NCI-H748 (cell line): ENCODE results near the gene SLC15A1.
"Not testable (repeated sequence)": the region's sequence is repeated elsewhere in the genome, so short reads cannot be mapped to it uniquely, and the experiment has no call there.

Experiments used
- DNase-seq: peaks from one replicate; lab custom pipeline; 2025; ENCODE audit not compliant: unreplicated experiment; lab: John Stamatoyannopoulos, UW

Gene SLC15A1

DNA sequence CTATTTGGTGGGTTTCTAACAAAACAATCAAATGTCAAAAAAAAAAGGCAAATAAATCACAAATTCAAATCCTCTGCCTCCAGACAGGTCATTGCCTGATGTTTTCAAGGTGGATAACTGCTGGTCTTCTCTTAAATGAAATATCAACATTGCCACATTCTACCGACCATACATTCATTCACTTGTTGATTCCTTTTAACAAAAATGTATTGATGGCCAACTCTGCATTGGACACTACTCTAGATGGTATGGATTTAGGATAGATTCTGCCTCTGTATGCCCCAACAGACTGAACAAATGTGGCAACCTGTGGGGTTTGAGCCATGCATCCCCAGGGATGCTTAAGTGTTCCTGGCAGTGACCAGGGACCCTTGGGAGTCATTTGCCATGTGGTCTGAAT, 88.0 kb downstream of the SLC15A1 start:
- DNase-seq = no peak

DNA sequence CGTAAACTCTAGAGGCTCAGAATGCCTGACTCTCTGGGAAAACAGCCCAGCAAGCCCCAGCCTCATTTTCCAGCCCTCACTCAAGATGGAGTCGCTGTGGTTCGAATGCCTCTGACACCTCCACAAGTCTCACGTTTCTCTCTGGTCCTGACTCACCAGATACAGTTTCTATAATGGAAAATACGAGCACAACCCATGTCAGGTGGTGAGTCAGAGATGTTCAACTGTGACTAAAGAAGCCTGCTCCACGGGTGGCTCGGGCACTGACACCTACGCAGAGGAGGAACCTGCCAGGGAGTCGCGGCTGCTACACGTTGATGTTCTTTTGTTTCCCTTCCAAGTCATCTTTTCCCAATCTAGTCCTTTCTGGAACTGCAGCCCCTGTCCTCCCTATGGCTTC, 88.4 kb downstream of the SLC15A1 start:
- DNase-seq = no peak

DNA sequence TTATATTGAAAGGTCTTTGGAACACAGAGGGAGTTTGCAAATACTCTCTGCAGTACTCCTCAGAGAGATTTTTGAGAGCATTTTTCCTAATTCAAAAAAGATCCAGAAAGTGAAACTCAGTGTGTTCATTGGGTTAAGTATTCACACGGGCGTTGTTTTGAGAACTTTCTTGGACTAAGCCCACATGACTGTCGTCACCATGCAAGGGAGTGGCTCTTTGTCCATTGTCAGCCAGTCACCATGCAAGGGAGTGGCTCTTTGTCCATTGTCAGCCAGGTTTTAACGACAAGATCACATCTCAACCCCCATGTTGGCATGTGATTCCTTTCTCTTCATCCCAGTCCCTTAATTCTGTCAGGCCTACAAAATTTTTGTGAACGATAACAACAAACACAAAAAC, 94.3 kb downstream of the SLC15A1 start:
- peak; percentile 27 for DNase-seq

DNA sequence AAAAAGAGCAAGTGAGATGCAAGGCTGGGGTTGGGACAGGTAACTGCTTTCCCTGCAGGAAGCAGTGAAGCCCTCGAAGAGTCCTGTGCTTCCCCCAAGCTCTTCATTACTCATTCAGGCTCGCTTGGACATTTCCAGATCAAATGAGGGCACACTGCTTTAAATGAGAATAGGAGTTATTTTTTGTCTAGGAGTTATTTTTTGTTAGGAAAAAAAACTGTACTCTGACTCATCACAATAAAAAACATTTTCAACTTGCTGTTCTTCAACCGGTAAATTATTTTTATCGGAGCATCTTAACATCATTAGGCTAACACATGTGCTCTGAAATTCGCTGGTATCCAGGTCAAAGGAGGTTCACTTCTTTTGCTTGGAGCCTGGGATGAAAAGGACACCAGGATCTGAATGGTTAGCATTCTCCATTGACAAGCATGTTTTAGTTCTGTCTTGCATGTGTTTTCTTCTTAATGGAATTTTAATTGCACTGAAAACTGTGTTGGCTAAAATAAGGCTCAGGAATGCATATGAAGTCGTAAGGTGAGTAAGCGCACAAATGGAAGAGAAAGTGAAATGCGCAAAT, 94.9 kb downstream of the SLC15A1 start:
- no peak for DNase-seq

DNA sequence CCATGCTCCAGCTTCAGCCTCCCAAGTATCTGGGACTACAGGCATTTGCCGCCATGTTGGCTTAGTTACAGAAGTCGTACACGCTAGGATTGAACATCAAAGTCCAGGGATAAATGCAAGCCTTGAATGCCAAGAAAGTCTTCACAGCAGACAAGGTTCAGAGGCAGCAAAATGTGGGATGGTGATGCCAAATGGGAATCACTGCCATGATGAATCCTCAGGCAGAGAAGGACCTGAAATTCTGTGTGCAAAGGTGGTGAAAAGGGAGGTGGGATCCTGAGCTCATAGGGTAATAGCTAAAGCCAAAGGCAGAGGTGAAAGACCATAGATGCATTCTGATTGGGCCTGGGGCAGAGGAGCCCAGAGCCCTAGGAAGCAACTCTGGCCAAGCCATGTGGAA, 96.2 kb downstream of the SLC15A1 start:
- DNase-seq = no peak

DNA sequence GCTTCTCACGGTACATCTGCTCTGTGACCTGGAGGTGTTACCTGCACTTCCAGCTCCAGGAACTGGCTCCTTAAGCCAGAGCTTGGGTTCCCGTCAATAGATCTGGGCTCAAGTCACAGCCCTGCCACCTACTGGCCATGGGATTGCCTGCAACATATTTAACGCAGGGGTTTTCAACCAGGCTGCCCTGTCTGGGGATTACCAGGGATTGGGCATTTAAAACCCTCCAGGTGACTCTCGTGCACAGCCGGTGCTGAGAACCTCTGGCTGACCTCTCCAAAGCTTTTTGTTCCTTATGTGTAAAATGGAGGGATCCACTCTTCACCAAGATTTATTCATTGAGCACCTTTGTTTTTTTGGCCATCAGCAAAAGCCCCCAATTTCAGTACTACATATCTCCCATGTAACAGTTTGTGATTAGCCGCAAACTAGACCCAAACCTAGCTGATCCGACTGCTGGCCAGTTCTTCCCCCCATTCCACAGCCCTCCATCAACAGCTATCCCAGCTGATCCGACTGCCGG, 98.9 kb downstream of the SLC15A1 start:
- DNase-seq = peak; percentile 87

DNA sequence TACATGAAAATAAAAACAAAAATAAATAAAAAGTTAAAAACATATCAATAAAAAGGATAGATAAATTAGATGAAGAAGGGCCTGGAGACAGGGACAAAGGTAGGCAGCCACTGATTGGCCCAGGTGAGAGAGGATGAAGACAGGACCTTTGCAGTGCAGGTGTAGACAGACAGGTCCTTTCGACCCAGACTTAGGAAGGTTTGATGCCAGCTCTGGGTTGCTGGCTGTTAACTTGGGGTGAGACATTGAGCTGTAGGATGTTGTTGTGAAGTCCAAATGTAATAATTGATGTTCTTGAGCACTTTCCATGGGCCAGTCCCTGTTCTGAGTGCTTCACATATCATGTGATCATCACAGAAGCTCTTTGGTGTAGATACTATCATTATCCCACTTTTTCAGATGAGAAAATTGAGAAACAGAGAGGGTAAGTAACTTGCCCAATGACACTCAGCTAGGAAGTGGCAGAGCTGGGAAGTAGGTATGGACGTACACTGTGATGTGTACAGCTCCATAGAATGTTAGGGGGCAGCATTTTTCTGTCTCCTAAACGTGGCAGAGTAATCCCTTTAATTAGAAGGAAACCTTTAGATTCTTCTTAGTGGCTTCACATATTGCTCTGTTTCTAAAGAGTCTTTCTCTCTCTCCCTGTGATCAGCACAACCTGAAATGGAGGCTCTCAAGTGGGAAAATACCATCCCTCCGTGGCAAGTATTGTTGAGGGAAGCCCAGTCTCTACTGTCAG, 99.6 kb downstream of the SLC15A1 start:
- DNase-seq = no peak

DNA sequence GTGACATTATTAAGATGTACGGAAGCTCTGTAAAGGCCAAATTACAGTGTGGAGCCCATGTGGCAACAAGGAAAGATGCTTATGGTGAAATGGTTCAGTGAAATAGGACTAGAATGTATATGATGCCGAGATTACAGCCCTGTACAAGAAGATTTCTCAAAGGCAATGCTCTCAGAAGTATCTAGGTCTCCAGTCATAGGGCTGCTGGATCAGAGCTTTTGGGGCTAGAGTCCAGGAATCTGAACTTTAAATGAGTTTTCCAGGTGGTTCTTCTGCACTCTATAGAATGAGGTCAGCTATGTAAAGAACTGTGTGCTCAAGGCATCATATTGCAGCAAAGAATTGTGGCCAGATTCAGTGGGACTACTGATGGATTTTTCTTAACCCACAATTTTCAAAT, 100.2 kb downstream of the SLC15A1 start:
- no peak for DNase-seq

DNA sequence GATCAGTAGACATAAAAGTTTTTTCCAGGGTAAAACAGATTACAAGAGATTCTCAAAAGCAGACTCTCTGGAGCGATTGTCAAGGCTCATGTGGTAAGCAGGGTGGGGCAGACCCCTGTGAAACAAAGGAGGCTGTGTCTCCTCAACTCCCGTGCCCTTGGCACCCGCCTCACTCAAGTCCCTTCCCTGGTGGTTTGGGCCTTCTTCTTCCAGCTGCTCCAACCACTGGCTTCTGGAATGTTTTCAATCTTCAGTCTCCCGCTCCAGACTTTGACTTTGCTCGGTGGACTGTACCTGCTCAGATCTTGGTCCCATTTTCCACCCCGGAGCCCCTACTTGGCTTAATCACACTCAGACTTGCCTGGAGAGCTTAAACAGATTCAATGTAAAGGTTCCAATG, 100.7 kb downstream of the SLC15A1 start:
- no peak for DNase-seq

DNA sequence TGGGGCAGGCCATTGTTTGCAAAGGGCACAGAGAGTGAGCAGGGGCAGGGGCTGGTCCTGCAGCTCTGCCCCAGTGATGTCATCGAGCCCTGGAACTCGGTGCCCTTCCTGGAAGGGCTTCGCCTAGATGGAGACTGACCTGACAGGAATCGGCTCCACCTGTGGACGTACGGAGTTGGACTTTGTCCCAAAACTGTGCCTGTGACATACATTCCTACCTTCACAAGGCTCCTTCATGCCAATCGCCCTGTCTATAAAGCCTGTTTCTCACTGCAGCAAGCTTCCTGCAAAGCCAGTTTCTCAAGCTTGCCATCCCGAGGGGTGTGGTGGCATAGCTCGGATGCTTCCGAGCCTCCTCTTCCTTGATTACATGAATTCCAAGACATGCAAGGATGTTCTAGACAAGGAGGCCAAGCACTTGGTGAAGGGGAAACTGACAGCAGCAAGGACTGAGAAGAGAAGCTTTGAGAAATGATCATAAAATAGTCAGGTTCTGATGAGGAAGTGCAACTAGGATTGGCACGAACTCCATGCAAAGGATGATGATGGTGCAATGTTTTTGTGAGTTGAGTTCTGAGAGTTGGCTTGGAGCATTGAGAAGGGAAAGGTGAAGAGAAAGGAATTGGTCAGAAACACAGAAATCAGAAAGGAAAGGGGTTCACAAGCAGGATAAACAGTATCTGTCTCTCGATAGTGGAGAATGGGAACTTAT, 101.9 kb downstream of the SLC15A1 start:
- DNase-seq = no peak

DNA sequence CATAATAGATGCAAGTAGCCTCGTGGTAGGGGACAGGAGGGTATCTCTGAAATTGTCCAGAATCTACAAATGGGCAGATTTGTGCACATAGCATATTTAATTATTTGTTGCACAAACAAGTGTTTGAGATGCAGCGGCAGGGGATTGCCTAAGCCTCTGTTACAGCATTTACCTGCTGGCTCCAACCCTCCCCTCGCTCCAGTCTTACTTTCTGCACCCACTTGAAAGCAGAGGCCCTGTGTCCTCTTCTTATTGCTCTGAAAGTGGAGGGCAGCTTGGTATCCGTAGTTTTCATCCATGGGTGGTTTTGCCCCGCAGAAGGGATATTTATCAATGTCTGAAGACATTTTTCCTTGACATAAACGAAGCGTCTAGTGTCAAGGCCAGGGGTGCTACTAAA, 102.6 kb downstream of the SLC15A1 start:
- no peak for DNase-seq

DNA sequence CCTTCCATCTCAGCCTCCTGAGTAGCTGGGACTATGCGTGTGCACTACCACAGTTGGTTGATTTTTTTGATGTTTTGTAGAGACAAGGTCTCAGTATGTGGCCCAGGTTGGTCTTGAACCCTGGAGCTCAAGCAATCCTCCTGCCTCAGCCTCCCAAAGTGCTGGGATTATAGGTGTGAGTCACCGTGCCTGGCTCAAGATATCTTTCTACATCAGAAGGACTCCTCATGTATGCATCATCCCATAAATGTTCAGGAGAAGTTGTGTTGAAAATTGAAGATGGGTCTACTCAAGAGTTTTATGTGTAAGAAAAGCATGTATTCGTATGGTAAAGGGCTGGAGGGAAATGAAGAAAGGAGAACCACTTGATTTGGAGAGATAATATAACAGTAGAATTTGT, 103.8 kb downstream of the SLC15A1 start:
- no peak for DNase-seq

DNA sequence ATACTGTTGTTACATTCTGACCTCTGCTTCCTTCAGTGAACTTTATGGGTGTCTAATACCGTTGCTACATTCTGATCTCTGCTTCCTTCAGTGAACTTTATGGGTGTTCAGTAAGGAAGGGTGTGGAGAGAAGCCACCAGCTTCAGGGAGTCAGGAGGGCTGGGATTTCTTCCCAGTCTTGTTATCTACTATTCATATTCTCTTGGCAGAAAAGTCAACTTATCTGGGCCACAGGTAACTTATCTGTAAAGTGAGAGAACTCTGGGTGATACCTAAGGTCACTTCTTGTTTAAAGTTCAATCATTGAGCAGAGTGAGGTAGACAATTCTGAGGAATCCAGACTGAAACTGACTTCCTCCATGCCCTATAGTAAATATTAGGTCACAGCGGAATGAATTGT, 104.3 kb downstream of the SLC15A1 start:
- DNase-seq = no peak

DNA sequence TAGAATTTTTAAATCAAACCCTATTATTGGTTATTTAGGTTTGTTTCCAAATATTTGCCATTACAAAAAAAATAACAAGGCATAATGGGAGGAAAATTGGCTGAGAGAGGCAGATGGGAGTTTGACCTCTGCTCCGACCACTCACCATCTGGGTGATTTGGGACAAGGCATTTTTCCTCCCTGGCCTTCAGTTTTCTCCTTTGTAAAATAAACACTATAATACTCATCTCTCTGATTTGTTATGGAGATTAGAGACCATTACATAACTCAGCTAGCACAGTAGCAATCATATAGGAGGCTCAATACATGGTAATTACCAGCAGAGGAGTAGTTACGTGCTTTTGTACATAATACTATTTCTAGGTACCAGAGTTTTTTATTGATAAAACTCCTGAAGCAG, 105.4 kb downstream of the SLC15A1 start:
- no peak for DNase-seq

DNA sequence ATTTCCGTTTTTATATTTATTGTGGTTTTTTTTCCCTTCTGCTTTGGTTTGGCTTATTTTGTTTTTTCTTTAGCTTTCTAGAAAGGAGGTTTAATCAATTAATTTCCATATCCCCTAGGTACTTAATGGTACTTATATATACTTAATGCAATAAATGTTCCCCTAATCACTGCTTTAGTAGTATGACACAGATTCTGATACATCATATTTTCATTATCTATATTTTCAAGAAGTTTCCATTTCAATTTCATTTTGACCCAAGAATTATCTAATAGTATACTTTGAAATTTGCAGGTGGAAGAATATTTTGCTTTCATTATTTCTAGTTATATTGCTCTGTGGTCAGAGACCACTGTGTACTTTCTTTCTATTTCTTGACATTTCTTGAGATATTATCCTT, 109.0 kb downstream of the SLC15A1 start:
- DNase-seq = no peak

DNA sequence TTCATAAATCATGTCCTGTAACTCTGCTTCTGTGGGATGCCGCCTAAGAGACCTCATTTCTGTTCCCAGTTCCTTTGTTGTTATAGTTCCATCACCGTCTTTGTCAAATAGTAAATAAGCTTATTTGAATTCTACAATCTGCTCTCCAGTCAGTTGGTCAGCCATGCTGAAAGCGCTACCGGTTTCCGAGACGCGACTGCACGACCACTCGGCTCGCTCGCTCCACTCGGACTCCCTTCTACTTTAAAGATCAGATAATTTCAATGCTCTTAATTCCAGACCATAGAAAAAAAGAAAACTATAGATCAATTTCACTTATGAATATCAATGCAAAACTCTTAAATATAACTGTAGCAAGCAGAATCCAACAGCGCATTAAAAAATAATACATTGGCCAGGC, 111.4 kb downstream of the SLC15A1 start:
- no peak for DNase-seq

DNA sequence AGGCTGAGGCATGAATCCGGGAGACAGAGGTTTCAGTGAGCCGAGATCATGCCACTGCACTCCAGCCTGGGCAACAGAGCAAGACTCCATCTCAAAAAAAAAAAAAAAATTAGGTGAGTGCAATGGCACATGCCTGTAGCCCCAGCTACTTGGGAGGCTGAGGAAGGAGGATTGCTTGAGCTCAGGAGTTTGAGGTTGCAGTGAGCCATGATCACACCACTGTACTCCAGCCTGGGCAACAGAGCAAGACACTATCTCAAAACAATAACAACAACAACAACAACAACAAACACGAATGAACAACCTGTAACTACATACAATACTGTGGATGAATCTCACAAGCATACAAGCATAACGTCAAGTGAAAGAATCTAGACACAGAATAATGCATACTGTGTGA, 112.7 kb downstream of the SLC15A1 start:
- not testable (repeated sequence) for DNase-seq

DNA sequence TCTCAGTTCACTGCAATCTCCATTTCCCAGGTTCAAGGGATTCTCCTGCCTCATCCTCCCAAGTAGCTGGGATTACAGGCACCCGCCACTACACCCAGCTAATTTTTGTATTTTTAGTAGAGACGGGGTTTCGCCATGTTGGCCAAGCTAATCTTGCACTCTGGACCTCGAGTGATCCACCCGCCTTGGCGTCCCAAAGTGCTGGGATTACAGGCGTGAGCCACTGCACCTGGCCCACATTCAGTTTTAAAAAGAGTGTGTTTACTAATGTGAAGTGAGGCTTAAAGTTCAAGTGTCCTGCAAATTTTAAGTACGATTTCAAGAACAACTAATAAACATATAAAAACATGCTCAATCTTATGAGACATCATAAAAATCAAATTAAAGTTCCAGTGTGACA, 114.1 kb downstream of the SLC15A1 start:
- DNase-seq = not testable (repeated sequence)
